DND-41 (cell line): Measurements from ENCODE around the gene GTF2A2.

Experiments used
- EZH2 ChIP-seq: IDR thresholded peaks from 3 replicates; pipeline ENCODE4 v1.6.1; 2012; ENCODE audit warnings: borderline replicate concordance, low read depth, mild to moderate bottlenecking, moderate library complexity, low read length, inconsistent platforms; ENCODE audit not compliant: severe bottlenecking
- TF ChIP-seq, protein P1 (sequence below): IDR thresholded peaks from 2 replicates; pipeline ENCODE4 v1.5.1; 2012; ENCODE audit warnings: borderline replicate concordance, low read length, moderate library complexity, mild to moderate bottlenecking; ENCODE audit not compliant: poor library complexity, severe bottlenecking; ENCODE audit errors: extremely low read depth

DNA sequence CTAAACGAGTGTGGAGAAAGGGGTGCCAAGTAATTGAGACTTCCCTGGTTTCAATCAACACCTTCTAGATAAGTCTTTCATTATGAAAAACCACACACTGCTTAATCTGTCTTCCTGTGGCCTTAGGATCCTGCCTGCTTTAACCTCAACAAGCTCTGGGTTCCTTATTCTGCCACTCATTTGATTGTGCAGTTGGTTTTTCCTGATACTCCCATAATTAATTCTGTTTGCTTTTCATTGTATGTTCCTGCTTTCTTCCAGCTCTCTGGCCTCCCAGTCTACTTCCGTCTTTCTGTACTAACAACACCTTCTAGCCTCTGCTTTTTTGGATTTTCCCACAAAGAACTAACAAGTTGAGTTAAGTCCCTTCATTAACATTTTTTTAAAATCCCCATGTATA, 66.0 kb downstream of the GTF2A2 start:
- TF ChIP-seq, protein P1, sequence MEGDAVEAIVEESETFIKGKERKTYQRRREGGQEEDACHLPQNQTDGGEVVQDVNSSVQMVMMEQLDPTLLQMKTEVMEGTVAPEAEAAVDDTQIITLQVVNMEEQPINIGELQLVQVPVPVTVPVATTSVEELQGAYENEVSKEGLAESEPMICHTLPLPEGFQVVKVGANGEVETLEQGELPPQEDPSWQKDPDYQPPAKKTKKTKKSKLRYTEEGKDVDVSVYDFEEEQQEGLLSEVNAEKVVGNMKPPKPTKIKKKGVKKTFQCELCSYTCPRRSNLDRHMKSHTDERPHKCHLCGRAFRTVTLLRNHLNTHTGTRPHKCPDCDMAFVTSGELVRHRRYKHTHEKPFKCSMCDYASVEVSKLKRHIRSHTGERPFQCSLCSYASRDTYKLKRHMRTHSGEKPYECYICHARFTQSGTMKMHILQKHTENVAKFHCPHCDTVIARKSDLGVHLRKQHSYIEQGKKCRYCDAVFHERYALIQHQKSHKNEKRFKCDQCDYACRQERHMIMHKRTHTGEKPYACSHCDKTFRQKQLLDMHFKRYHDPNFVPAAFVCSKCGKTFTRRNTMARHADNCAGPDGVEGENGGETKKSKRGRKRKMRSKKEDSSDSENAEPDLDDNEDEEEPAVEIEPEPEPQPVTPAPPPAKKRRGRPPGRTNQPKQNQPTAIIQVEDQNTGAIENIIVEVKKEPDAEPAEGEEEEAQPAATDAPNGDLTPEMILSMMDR: no peak
- TF ChIP-seq EZH2: no peak
